Body of pancreas (tissue), 4 donors: ENCODE data around the gene COBLL1. TPM values are rescaled to one million over a fixed set of nuclear protein-coding genes. Genes with fewer than 3 reads are reported as not detected.

Experiments
- ATAC-seq: fragments of 150-250 bp; one replicate; pipeline ENCODE4 v1.9.1; 2016
- DNase-seq, 4 donors: peaks; one replicate each; pipeline ENCODE4 v3.0.0-alpha.2; 2019
- H3K27ac ChIP-seq, 4 donors: fragments of 200-600 bp; sonication (generic); 1 replicate in 3 of 4; 2 replicates in 1 of 4; pipeline versions ENCODE4 v1.5.1 to v1.6.1; 2016 to 2019; ENCODE audit warnings: mild to moderate bottlenecking in 1 of 4, mixed read lengths in 1 of 4, moderate library complexity in 1 of 4
- H3K27me3 ChIP-seq, 2 donors: fragments of 200-600 bp; sonication (generic); one replicate each; pipeline ENCODE4 v1.6.0; 2016; ENCODE audit warnings: mild to moderate bottlenecking in 1 of 2
- H3K36me3 ChIP-seq, 2 donors: fragments of 200-600 bp; sonication (generic); replicated peaks in 1 of 2; 2 replicates each; pipeline ENCODE4 v1.5.1; 2016; ENCODE audit warnings: low read depth in 2 of 2; ENCODE audit not compliant: insufficient read depth in 1 of 2
- H3K4me1 ChIP-seq: fragments of 200-600 bp; sonication (generic); one replicate; pipeline ENCODE4 v1.6.0; 2016
- H3K4me3 ChIP-seq, 2 donors: fragments of 200-600 bp; sonication (generic); 1 replicate in 1 of 2; 2 replicates in 1 of 2; pipeline ENCODE4 v1.5.1; 2016 to 2019
- H3K9me3 ChIP-seq, 3 donors: fragments of 200-600 bp; sonication (generic); 1 replicate in 2 of 3; 2 replicates in 1 of 3; pipeline ENCODE4 v1.5.1; 2016
- POLR2A ChIP-seq, 3 donors: fragments of 450-650 bp; IDR thresholded peaks; one replicate each; pipeline ENCODE4 v1.6.1; 2016; ENCODE audit warnings: antibody characterized with exemption in 3 of 3, mild to moderate bottlenecking in 2 of 3
- WGBS, 2 donors: methylation state at CpG; one replicate each; pipeline ENCODE4 v1.1.5; 2017; 5-methylcytosine and 5-hydroxymethylcytosine counted together
- intact Hi-C: fragments of 100-400 bp; cut with DNase I; formaldehyde crosslinking; loops from one replicate; pipeline ENCODE4 v1.15.1; 2023
- total RNA-seq, 2 donors: library from RNA; depleted of rRNA; stranded (reverse); fragments of >200 nt; gene quantifications; one replicate each; pipeline ENCODE4 v1.1.0, GENCODE V29; 2016
- TF ChIP-seq, protein P1 (sequence below), 7 experiments: fragments of 450-650 bp in 4 of 7; fragments of 200-600 bp in 3 of 7; sonication (generic) in 3 of 7; IDR thresholded peaks; one replicate each; pipeline ENCODE4 v1.5.1; 2016 to 2019; ENCODE audit warnings: antibody characterized with exemption in 7 of 7

The COBLL1 gene
- total RNA-seq, 2 donors from 2014 or later = 104 to 140 TPM

- TF ChIP-seq, protein P1, sequence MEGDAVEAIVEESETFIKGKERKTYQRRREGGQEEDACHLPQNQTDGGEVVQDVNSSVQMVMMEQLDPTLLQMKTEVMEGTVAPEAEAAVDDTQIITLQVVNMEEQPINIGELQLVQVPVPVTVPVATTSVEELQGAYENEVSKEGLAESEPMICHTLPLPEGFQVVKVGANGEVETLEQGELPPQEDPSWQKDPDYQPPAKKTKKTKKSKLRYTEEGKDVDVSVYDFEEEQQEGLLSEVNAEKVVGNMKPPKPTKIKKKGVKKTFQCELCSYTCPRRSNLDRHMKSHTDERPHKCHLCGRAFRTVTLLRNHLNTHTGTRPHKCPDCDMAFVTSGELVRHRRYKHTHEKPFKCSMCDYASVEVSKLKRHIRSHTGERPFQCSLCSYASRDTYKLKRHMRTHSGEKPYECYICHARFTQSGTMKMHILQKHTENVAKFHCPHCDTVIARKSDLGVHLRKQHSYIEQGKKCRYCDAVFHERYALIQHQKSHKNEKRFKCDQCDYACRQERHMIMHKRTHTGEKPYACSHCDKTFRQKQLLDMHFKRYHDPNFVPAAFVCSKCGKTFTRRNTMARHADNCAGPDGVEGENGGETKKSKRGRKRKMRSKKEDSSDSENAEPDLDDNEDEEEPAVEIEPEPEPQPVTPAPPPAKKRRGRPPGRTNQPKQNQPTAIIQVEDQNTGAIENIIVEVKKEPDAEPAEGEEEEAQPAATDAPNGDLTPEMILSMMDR (IDR thresholded peaks at IDR 0.05) = no peak
- no peak for TF ChIP-seq POLR2A (IDR thresholded peaks at IDR 0.05)
- WGBS, 2 donors = 53 to 54% methylated on average over 4 of the region's 4 CpGs
- H3K9me3 ChIP-seq = no peaks in the 10 kb centered on the region
- DNase-seq (no peak), ATAC-seq (peak; percentile 24)
- no peak overlapping the region for H3K4me3 ChIP-seq
- peaks cover 63% of the 10 kb centered on the region for H3K4me1 ChIP-seq
- no peak overlapping the region for H3K27ac ChIP-seq
- intact Hi-C loops = no loop called here
- H3K36me3 ChIP-seq = no peaks in the 10 kb centered on the region
- no peaks in the 10 kb centered on the region for H3K27me3 ChIP-seq
Measured at GRCh38 chr2:164794432-164795231, 47.0 kb downstream of the COBLL1 start.

- ATAC-seq (no peak), DNase-seq (no peak)
- intact Hi-C loops = no loop called here
- no peak overlapping the region for H3K27ac ChIP-seq
- no peak for TF ChIP-seq POLR2A (IDR thresholded peaks at IDR 0.05)
- TF ChIP-seq, protein P1 (IDR thresholded peaks at IDR 0.05) = no peak
- no peak overlapping the region for H3K4me3 ChIP-seq
- H3K27me3 ChIP-seq = no peaks in the 10 kb centered on the region
- peaks cover 64% of the 10 kb centered on the region for H3K4me1 ChIP-seq
- no peaks in the 10 kb centered on the region for H3K9me3 ChIP-seq
- H3K36me3 ChIP-seq = no peaks in the 10 kb centered on the region
Measured at GRCh38 chr2:164794016-164794415, 47.6 kb downstream of the COBLL1 start.

DNA sequence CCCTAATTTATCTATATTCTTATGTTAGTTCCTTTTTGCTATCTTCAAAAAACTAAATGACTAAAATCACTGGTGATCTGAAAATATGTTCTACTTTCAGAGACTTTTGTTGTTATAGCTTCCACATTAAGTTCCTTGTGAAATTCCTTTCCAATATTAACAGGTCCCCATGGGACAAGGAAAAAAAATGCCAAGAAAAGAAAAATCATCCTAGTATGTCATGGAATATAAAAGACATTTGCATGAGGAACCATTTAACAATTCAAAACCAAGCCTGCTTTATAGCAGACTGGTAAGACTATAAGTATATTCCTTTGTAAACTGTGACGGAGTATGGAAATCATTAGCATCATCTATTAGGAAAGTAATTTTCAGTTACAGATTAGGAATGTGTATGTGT lies 48.1 kb downstream of the COBLL1 start:
- H3K27ac ChIP-seq = no peak overlapping the region
- H3K4me1 ChIP-seq = peaks cover 63% of the 10 kb centered on the region
- ATAC-seq (no peak), DNase-seq (no peak)
- no peak overlapping the region for H3K4me3 ChIP-seq
- H3K27me3 ChIP-seq = no peaks in the 10 kb centered on the region
- no peaks in the 10 kb centered on the region for H3K9me3 ChIP-seq
- intact Hi-C loops = no loop called here
- WGBS, 2 donors = 81 to 91% methylated on average over 1 of the region's 1 CpG
- no peaks in the 10 kb centered on the region for H3K36me3 ChIP-seq
- no peak for TF ChIP-seq POLR2A (IDR thresholded peaks at IDR 0.05)
- TF ChIP-seq, protein P1 (IDR thresholded peaks at IDR 0.05) = no peak

- TF ChIP-seq POLR2A (IDR thresholded peaks at IDR 0.05) = no peak
- TF ChIP-seq, protein P1 (IDR thresholded peaks at IDR 0.05) = no peak
- Histone ChIP-seq H3K27me3 (no peaks in the 10 kb centered on the region), H3K9me3 (no peaks in the 10 kb centered on the region), H3K36me3 (no peaks in the 10 kb centered on the region), H3K4me3 (no peak overlapping the region), H3K4me1 (peaks cover 55% of the 10 kb centered on the region), H3K27ac (no peak overlapping the region)
- ATAC-seq = no peak
- no peak for DNase-seq
- intact Hi-C loops = no loop called here
- 73 to 89% methylated on average over 5 of the region's 5 CpGs for WGBS, 2 donors
Measured at GRCh38 chr2:164792316-164793170, 49.1 kb downstream of the COBLL1 start.
